H1 (cell line): ENCODE results near the gene STAG2. TPM values are rescaled to one million over a fixed set of nuclear protein-coding genes. Genes with fewer than 3 reads are reported as not detected.

ENCODE experiments used
- CHD7 ChIP-seq: fragments of 300-600 bp; sonication (generic); IDR thresholded peaks from 2 replicates; pipeline ENCODE4 v1.7.1; 2012; ENCODE audit warnings: low read length, moderate library complexity, mild to moderate bottlenecking, inconsistent platforms; ENCODE audit not compliant: insufficient replicate concordance
- CTBP2 ChIP-seq: IDR thresholded peaks from 2 replicates; pipeline ENCODE4 v1.7.0; 2011; ENCODE audit warnings: borderline replicate concordance, mild to moderate bottlenecking, moderate library complexity, mixed read lengths, low read length; ENCODE audit not compliant: insufficient read depth, insufficient read length
- EP300 ChIP-seq, 2 experiments: IDR thresholded peaks; 1 replicate in 1 of 2; 2 replicates in 1 of 2; pipeline ENCODE4 v1.6.1; 2011 to 2012; ENCODE audit warnings: low read depth in 2 of 2, low read length in 2 of 2, mild to moderate bottlenecking in 2 of 2, borderline replicate concordance in 1 of 2, inconsistent platforms in 1 of 2, moderate library complexity in 1 of 2
- FOSL1 ChIP-seq: IDR thresholded peaks from 2 replicates; pipeline ENCODE4 v1.6.1; 2011; ENCODE audit warnings: mild to moderate bottlenecking, low read depth, low read length, moderate library complexity; ENCODE audit not compliant: insufficient read depth
- JUND ChIP-seq: IDR thresholded peaks from 2 replicates; pipeline ENCODE4 v1.6.1; 2011; ENCODE audit warnings: mild to moderate bottlenecking, improper control_type of control experiment, low read length
- MAFK ChIP-seq: IDR thresholded peaks from 2 replicates; pipeline ENCODE4 v1.6.1; 2012; ENCODE audit warnings: low read depth, mild to moderate bottlenecking, improper control_type of control experiment, low read length
- POLR2A ChIP-seq, 2 experiments: IDR thresholded peaks; 1 replicate in 1 of 2; 2 replicates in 1 of 2; pipeline ENCODE4 v1.6.1; 2011; ENCODE audit warnings: low read depth in 2 of 2, low read length in 2 of 2, mild to moderate bottlenecking in 2 of 2; ENCODE audit errors: control extremely low read depth in 1 of 2
- polyA plus RNA-seq, 7 experiments: library from polyadenylated mRNA; depleted of rRNA in 3 of 7; stranded (reverse) in 5 of 7; unstranded in 2 of 7; fragments of >200 nt in 5 of 7; fragments of 200-250 nt in 2 of 7; gene quantifications; 1 replicate in 5 of 7; 2 replicates in 1 of 7; 4 replicates in 1 of 7; pipeline versions ENCODE4 v1.2.1 to v1.2.3, GENCODE V29; 2011 to 2013; ENCODE audit warnings: missing spikeins in 2 of 7, mixed read lengths in 2 of 7
- total RNA-seq: library from RNA; stranded (reverse); fragmentation: NEBNext Ultra II Directional; extraction: Animal tissue kit (Norgen Biotek cat#: 25700); gene quantifications from 2 replicates; pipeline ENCODE4 v1.2.1, GENCODE V29; 2021

The STAG2 gene
- total and polyA plus RNA-seq, 2 of the 8 experiments (the other 6 are each of a cell fraction or from before 2014, with no cell fraction given): 20.3 to 94.9 TPM

DNA sequence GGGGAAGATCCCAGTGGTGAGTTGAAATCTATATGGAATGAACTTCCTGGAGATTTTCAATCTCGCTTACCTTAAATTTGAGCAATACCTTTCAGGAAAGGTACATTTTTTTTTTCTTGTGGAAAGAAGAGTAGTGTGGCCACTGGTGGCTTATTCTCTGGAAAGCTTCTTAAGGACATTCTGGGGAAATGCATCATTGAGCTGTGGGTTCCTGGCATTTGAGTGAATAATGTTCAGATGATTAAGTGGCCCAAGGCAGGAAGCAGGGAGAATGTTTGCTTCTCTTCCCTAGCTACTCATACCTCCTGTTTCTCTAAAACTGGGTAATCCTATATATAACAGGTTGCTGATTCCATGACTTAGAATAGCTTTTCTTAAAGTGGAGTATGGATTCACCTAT lies 31.8 kb downstream of the STAG2 start (continued):
- TF ChIP-seq FOSL1 (no peak), MAFK (no peak), JUND (no peak), EP300 (IDR thresholded peaks at IDR 0.05; ENCODE audit: borderline replicate concordance in 1 of 2, low read depth in 2 of 2, low read length in 2 of 2) (no peak), CHD7 (no peak), POLR2A (IDR thresholded peaks at IDR 0.05; ENCODE audit: control extremely low read depth in 1 of 2, low read depth in 2 of 2, low read length in 2 of 2) (no peak), CTBP2 (no peak)
